SU-DHL-6 (cell line): ENCODE results near the gene TRIM54.

Source experiments
- CTCF ChIP-seq: fragments of 200-600 bp; sonication (generic); IDR thresholded peaks from one replicate; pipeline ENCODE4 v1.5.1; 2017; ENCODE audit warnings: antibody characterized with exemption, mild to moderate bottlenecking, low read length, moderate library complexity; ENCODE audit not compliant: insufficient read depth, poor library complexity, severe bottlenecking
- EZH2phosphoT487 ChIP-seq: fragments of 200-600 bp; sonication (generic), shearing (Covaris generic); conservative IDR thresholded peaks from 2 replicates; pipeline ENCODE4 v1.6.1; 2018; ENCODE audit warnings: mild to moderate bottlenecking, antibody characterized with exemption, low read length, moderate library complexity, mixed read lengths

- TF ChIP-seq CTCF (no peak), EZH2phosphoT487 (no peak)
Measured at GRCh38 chr2:27350106-27350693, 68.0 kb downstream of the TRIM54 start.
